NCI-H748 (cell line): ENCODE data around the gene TEDC1.

Experiments
- DNase-seq: peaks from one replicate; lab custom pipeline; 2025; ENCODE audit not compliant: unreplicated experiment; lab: John Stamatoyannopoulos, UW

Gene TEDC1

GRCh38 chr14:105484069-105484996 lies 6.7 kb upstream of the TEDC1 start:
- DNase-seq = no peak

- DNase-seq = no peak
Observed at GRCh38 chr14:105484997-105485393, 6.1 kb upstream of the TEDC1 start.

- DNase-seq = peak; percentile 31
Observed at GRCh38 chr14:105485739-105486162, 5.3 kb upstream of the TEDC1 start.

GRCh38 chr14:105486163-105486973 lies 4.7 kb upstream of the TEDC1 start, which contains the start of gene CRIP1:
CRIP1 (plus strand) TSS chr14:105486886; CDS start chr14:105487260, 374 bp downstream.
- no peak for DNase-seq

GRCh38 chr14:105486974-105487448 lies 4.0 kb upstream of the TEDC1 start:
- peak; percentile 65 for DNase-seq

GRCh38 chr14:105487449-105487985 lies 3.5 kb upstream of the TEDC1 start:
- DNase-seq = peak; percentile 60

- DNase-seq = no peak
Observed at GRCh38 chr14:105487986-105488777, 2.9 kb upstream of the TEDC1 start.

GRCh38 chr14:105488781-105489541 lies 2.1 kb upstream of the TEDC1 start:
- no peak for DNase-seq

- peak; percentile 95 for DNase-seq
Observed at GRCh38 chr14:105489542-105490266, 1.3 kb upstream of the TEDC1 start.

- DNase-seq = no peak
Observed at GRCh38 chr14:105490267-105490571, 827 bp upstream of the TEDC1 start.

- peak; percentile 79 for DNase-seq
Observed at GRCh38 chr14:105491366-105491973, 424 bp downstream of the TEDC1 start.

- no peak for DNase-seq
Observed at GRCh38 chr14:105492031-105492970, 1.3 kb downstream of the TEDC1 start.

- DNase-seq = no peak
Observed at GRCh38 chr14:105492971-105493871, 2.2 kb downstream of the TEDC1 start.

- DNase-seq = no peak
Observed at GRCh38 chr14:105493921-105494605, 3.0 kb downstream of the TEDC1 start.

GRCh38 chr14:105494606-105494929 lies 3.5 kb downstream of the TEDC1 start:
- no peak for DNase-seq
